A549 (cell line): ENCODE results near the gene FMNL2.

ENCODE experiments used
- CEBPB ChIP-seq, 2 experiments: fragments of >200 bp in 1 of 2; sonication (Bioruptor Twin) in 1 of 2; formaldehyde crosslinking in 1 of 2; IDR thresholded peaks; 2 replicates each; pipeline ENCODE4 v1.6.1; 2012 to 2016
- EP300 ChIP-seq, 2 experiments: fragments of >200 bp; sonication (Bioruptor Twin); formaldehyde crosslinking; IDR thresholded peaks; 2 replicates in 1 of 2; 3 replicates in 1 of 2; pipeline ENCODE4 v1.6.1; 2016 to 2017
- GATA3 ChIP-seq: IDR thresholded peaks from 2 replicates; pipeline ENCODE4 v1.6.1; 2012; ENCODE audit warnings: borderline replicate concordance
- JUN ChIP-seq, 2 experiments: fragments of >200 bp; sonication (Bioruptor Twin); formaldehyde crosslinking; IDR thresholded peaks; 2 replicates in 1 of 2; 3 replicates in 1 of 2; pipeline ENCODE4 v1.6.1; 2016 to 2017
- MAFK ChIP-seq: fragments of 450-650 bp; IDR thresholded peaks from 2 replicates; pipeline ENCODE4 v1.6.1; 2014; ENCODE audit not compliant: partially characterized antibody
- POLR2A ChIP-seq: IDR thresholded peaks from 2 replicates; pipeline ENCODE4 v1.6.1; 2012; ENCODE audit warnings: mild to moderate bottlenecking, low read length
- RAD21 ChIP-seq, 2 experiments: fragments of >200 bp in 1 of 2; sonication (Bioruptor Twin) in 1 of 2; formaldehyde crosslinking in 1 of 2; IDR thresholded peaks in 1 of 2; conservative IDR thresholded peaks in 1 of 2; 2 replicates in 1 of 2; 3 replicates in 1 of 2; pipeline ENCODE4 v1.6.1; 2012 to 2018; ENCODE audit warnings: inconsistent platforms in 1 of 2
- RFX5 ChIP-seq: fragments of 450-650 bp; IDR thresholded peaks from 2 replicates; pipeline ENCODE4 v1.7.1; 2014; ENCODE audit warnings: antibody characterized with exemption, mild to moderate bottlenecking, moderate library complexity
- TF ChIP-seq, protein P1 (sequence below): fragments of >200 bp; sonication (Bioruptor Twin); formaldehyde crosslinking; IDR thresholded peaks from 3 replicates; pipeline ENCODE4 v1.5.1; 2016
- TF ChIP-seq, protein P2 (sequence below): fragments of 450-650 bp; IDR thresholded peaks from 2 replicates; pipeline ENCODE4 v1.6.1; 2014; ENCODE audit warnings: antibody characterized with exemption

DNA sequence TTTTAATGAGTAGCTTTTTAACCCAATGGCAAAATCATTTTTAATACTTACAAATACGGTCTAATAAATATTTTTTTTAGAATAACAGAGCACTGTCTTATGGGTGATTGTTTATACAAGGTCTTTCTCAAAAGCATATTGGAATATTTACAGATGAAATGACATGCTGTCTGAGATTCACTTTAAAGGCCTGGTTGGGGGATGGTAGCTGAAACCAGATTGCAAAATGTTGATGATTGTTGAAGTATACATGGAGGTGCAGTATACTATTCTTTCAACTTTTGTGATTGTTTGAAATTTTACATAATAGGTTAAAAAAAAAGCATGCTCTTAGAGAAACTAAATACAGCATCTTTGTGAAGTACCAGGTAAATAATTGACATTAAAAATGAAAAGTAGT is 111.2 kb downstream of the FMNL2 start:
- TF ChIP-seq, protein P1, sequence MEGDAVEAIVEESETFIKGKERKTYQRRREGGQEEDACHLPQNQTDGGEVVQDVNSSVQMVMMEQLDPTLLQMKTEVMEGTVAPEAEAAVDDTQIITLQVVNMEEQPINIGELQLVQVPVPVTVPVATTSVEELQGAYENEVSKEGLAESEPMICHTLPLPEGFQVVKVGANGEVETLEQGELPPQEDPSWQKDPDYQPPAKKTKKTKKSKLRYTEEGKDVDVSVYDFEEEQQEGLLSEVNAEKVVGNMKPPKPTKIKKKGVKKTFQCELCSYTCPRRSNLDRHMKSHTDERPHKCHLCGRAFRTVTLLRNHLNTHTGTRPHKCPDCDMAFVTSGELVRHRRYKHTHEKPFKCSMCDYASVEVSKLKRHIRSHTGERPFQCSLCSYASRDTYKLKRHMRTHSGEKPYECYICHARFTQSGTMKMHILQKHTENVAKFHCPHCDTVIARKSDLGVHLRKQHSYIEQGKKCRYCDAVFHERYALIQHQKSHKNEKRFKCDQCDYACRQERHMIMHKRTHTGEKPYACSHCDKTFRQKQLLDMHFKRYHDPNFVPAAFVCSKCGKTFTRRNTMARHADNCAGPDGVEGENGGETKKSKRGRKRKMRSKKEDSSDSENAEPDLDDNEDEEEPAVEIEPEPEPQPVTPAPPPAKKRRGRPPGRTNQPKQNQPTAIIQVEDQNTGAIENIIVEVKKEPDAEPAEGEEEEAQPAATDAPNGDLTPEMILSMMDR = no peak
- no peak for TF ChIP-seq RAD21 (conservative IDR thresholded peaks at IDR 0.05 in 1 of 2, IDR thresholded peaks at IDR 0.05 in 1 of 2)
- TF ChIP-seq EP300 (IDR thresholded peaks at IDR 0.05) = no peak
- 0 out of 4 replicates have a peak, but pooled peaks of 1 of the 2 experiments have one; percentile 38 for TF ChIP-seq CEBPB (IDR thresholded peaks at IDR 0.05)
- no peak for TF ChIP-seq POLR2A
- TF ChIP-seq, protein P2, sequence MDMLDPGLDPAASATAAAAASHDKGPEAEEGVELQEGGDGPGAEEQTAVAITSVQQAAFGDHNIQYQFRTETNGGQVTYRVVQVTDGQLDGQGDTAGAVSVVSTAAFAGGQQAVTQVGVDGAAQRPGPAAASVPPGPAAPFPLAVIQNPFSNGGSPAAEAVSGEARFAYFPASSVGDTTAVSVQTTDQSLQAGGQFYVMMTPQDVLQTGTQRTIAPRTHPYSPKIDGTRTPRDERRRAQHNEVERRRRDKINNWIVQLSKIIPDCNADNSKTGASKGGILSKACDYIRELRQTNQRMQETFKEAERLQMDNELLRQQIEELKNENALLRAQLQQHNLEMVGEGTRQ = no peak
- TF ChIP-seq RFX5 = no peak
- no peak for TF ChIP-seq MAFK
- no peak for TF ChIP-seq JUN (IDR thresholded peaks at IDR 0.05)
- no peak for TF ChIP-seq GATA3
